Smooth muscle cell of the brain vasculature (primary cell): Measurements from ENCODE around the gene HOMER2.
"Not testable (repeated sequence)": the region's sequence is repeated elsewhere in the genome, so short reads cannot be mapped to it uniquely, and the experiment has no call there.

Experiments
- DNase-seq: peaks from one replicate; pipeline ENCODE4 v3.0.0-alpha.2; 2012; ENCODE audit warnings: low read depth, low spot score

HOMER2 gene

GRCh38 chr15:82898961-82899360 is 53.6 kb downstream of the HOMER2 start:
- no peak for DNase-seq

- DNase-seq = no peak
Measured at GRCh38 chr15:82895983-82896382, 56.5 kb downstream of the HOMER2 start.

GRCh38 chr15:82894971-82895520 is 57.5 kb downstream of the HOMER2 start:
- no peak for DNase-seq

GRCh38 chr15:82893473-82893872 is 59.0 kb downstream of the HOMER2 start:
- DNase-seq = not testable (repeated sequence)

- DNase-seq = no peak
Measured at GRCh38 chr15:82892573-82892972, 59.9 kb downstream of the HOMER2 start.

GRCh38 chr15:82890995-82891390 is 61.5 kb downstream of the HOMER2 start:
- DNase-seq = no peak

GRCh38 chr15:82890338-82890994 is 62.1 kb downstream of the HOMER2 start:
- no peak for DNase-seq

GRCh38 chr15:82882273-82882928 is 70.1 kb downstream of the HOMER2 start:
- DNase-seq = no peak

GRCh38 chr15:82881747-82882146 is 70.8 kb downstream of the HOMER2 start:
- no peak for DNase-seq

GRCh38 chr15:82880704-82881103 is 71.8 kb downstream of the HOMER2 start:
- no peak for DNase-seq

GRCh38 chr15:82878325-82878724 is 74.2 kb downstream of the HOMER2 start:
- DNase-seq = no peak

- no peak for DNase-seq
Measured at GRCh38 chr15:82877825-82878224, 74.7 kb downstream of the HOMER2 start.

GRCh38 chr15:82875411-82876003 is 77.0 kb downstream of the HOMER2 start:
- no peak for DNase-seq

GRCh38 chr15:82874961-82875360 is 77.6 kb downstream of the HOMER2 start:
- no peak for DNase-seq

GRCh38 chr15:82874267-82874666 is 78.3 kb downstream of the HOMER2 start:
- DNase-seq = no peak

- no peak for DNase-seq
Measured at GRCh38 chr15:82873000-82873680, 79.4 kb downstream of the HOMER2 start.

GRCh38 chr15:82871832-82872484 is 80.6 kb downstream of the HOMER2 start:
- DNase-seq = no peak

- DNase-seq = no peak
Measured at GRCh38 chr15:82871358-82871757, 81.2 kb downstream of the HOMER2 start.

- DNase-seq = no peak
Measured at GRCh38 chr15:82870727-82871320, 81.7 kb downstream of the HOMER2 start.

GRCh38 chr15:82865981-82866380 is 86.5 kb downstream of the HOMER2 start:
- not testable (repeated sequence) for DNase-seq

- not testable (repeated sequence) for DNase-seq
Measured at GRCh38 chr15:82865581-82865980, 86.9 kb downstream of the HOMER2 start.
